Endothelial cell of umbilical vein (primary cell): Measurements from ENCODE around the gene WASL. TPM values are rescaled to one million over a fixed set of nuclear protein-coding genes. Genes with fewer than 3 reads are reported as not detected.

Experiments used
- BruUV-seq: library from RNA; stranded (reverse); fragments of 400-500 nt; replicated peaks from 2 replicates; lab custom pipeline; 2021; lab: Mats Ljungman, UMichigan
- CTCF ChIA-PET: fragments of 300-600, 350-600 bp; sonication (Branson Sonifier 250); formaldehyde crosslinking; loops from one replicate; lab custom pipeline; 2021; ENCODE audit warnings: antibody characterized with exemption, inconsistent platforms; lab: Charles Lee
- POLR2A ChIA-PET: fragments of 300-600, 350-600 bp; sonication (Branson Sonifier 250); formaldehyde crosslinking; loops from one replicate; lab custom pipeline; 2021; ENCODE audit warnings: antibody characterized with exemption, inconsistent platforms; lab: Charles Lee
- DNase-seq: peaks from one replicate; pipeline ENCODE4 v3.0.0-alpha.2; 2011; ENCODE audit warnings: low read depth, low spot score
- FAIRE-seq: peaks from 2 replicates; lab custom pipeline; 2011; peaks lifted over from hg19 to GRCh38; lab: Jason Lieb, UNC
- H2AFZ ChIP-seq: 2 replicates; pipeline ENCODE4 v1.6.0; 2012; ENCODE audit warnings: low read depth, low read length, control low read depth, inconsistent platforms
- H3K27ac ChIP-seq: 2 replicates; pipeline ENCODE4 v1.5.1; 2011; ENCODE audit warnings: low read depth, mild to moderate bottlenecking, control low read depth, low read length, moderate library complexity; ENCODE audit not compliant: insufficient read depth
- H3K27me3 ChIP-seq, 2 experiments: 2 replicates each; pipeline versions ENCODE4 v1.6.0 to v1.6.1; 2011; ENCODE audit warnings: low read length in 2 of 2, mixed read lengths in 1 of 2; ENCODE audit not compliant: control insufficient read depth in 2 of 2, insufficient read depth in 2 of 2
- H3K36me3 ChIP-seq, 2 experiments: 2 replicates in 1 of 2; 3 replicates in 1 of 2; pipeline ENCODE4 v1.5.1; 2011; ENCODE audit warnings: low read length in 2 of 2, mild to moderate bottlenecking in 1 of 2, moderate library complexity in 1 of 2; ENCODE audit not compliant: control insufficient read depth in 2 of 2, insufficient read depth in 2 of 2; ENCODE audit errors: extremely low read depth in 1 of 2
- H3K4me1 ChIP-seq: 3 replicates; pipeline ENCODE4 v1.5.1; 2011; ENCODE audit warnings: mild to moderate bottlenecking, low read length; ENCODE audit not compliant: control insufficient read depth, insufficient read depth; ENCODE audit errors: extremely low read depth
- H3K4me2 ChIP-seq: 2 replicates; pipeline ENCODE4 v1.6.1; 2011; ENCODE audit warnings: low read length, control low read depth, mixed read lengths; ENCODE audit not compliant: insufficient read depth
- H3K4me3 ChIP-seq, 3 experiments: fragments of 200-600 bp in 1 of 3; sonication (generic), shearing (Covaris generic) in 1 of 3; replicated peaks in 1 of 3; 2 replicates each; pipeline ENCODE4 v1.5.1; 2011 to 2016; ENCODE audit warnings: control low read depth in 3 of 3, low read length in 3 of 3, mild to moderate bottlenecking in 2 of 3, inconsistent platforms in 1 of 3, low read depth in 1 of 3, moderate library complexity in 1 of 3; ENCODE audit not compliant: insufficient read depth in 1 of 3
- H3K79me2 ChIP-seq: 2 replicates; pipeline ENCODE4 v1.6.0; 2012; ENCODE audit warnings: low read length, inconsistent platforms; ENCODE audit not compliant: control insufficient read depth, insufficient read depth
- H3K9ac ChIP-seq: replicated peaks from 2 replicates; pipeline ENCODE3; 2011; ENCODE audit warnings: low read length, control low read depth; ENCODE audit not compliant: insufficient read depth; ENCODE audit errors: extremely low read depth
- H3K9me1 ChIP-seq: replicated peaks from 3 replicates; pipeline ENCODE4 v1.6.0; 2011; ENCODE audit warnings: mild to moderate bottlenecking, low read length; ENCODE audit not compliant: control insufficient read depth, insufficient read depth; ENCODE audit errors: extremely low read depth
- H3K9me3 ChIP-seq: replicated peaks from 2 replicates; pipeline ENCODE4 v1.5.1; 2012; ENCODE audit warnings: low read length, inconsistent platforms; ENCODE audit not compliant: control insufficient read depth, insufficient read depth
- H4K20me1 ChIP-seq: replicated peaks from 2 replicates; pipeline ENCODE3; 2011; ENCODE audit warnings: mild to moderate bottlenecking, low read length; ENCODE audit not compliant: control insufficient read depth, insufficient read depth; ENCODE audit errors: extremely low read depth
- CTCF ChIP-seq, 2 donors: IDR thresholded peaks; 1 replicate in 1 of 2; 2 replicates in 1 of 2; pipeline ENCODE4 v1.5.1; 2011; ENCODE audit warnings: low read length in 2 of 2, mild to moderate bottlenecking in 2 of 2, moderate library complexity in 2 of 2, control low read depth in 1 of 2, inconsistent platforms in 1 of 2, low read depth in 1 of 2; ENCODE audit not compliant: insufficient read depth in 1 of 2; ENCODE audit errors: extremely low read depth in 1 of 2
- EZH2 ChIP-seq: IDR thresholded peaks from 2 replicates; pipeline ENCODE4 v1.6.1; 2012; ENCODE audit warnings: borderline replicate concordance, low read depth, mild to moderate bottlenecking, moderate library complexity, low read length, inconsistent platforms; ENCODE audit not compliant: severe bottlenecking
- FOS ChIP-seq: IDR thresholded peaks from 2 replicates; pipeline ENCODE4 v1.6.1; 2011; ENCODE audit warnings: mild to moderate bottlenecking, low read length, moderate library complexity, borderline replicate concordance; ENCODE audit not compliant: insufficient read depth
- GATA2 ChIP-seq: IDR thresholded peaks from 2 replicates; pipeline ENCODE4 v1.7.0; 2011; ENCODE audit warnings: low read depth, mild to moderate bottlenecking, moderate library complexity, mixed read lengths, low read length; ENCODE audit not compliant: insufficient read length, insufficient read depth
- JUN ChIP-seq: IDR thresholded peaks from 2 replicates; pipeline ENCODE4 v1.6.1; 2011; ENCODE audit warnings: borderline replicate concordance, low read depth; ENCODE audit not compliant: insufficient read length, insufficient read depth
- MAX ChIP-seq: IDR thresholded peaks from 2 replicates; pipeline ENCODE4 v1.6.1; 2011; ENCODE audit not compliant: insufficient read depth, insufficient read length
- MYC ChIP-seq: IDR thresholded peaks from one replicate; pipeline ENCODE4 v1.6.1; 2011; ENCODE audit warnings: mild to moderate bottlenecking, low read depth, low read length
- POLR2A ChIP-seq: IDR thresholded peaks from 2 replicates; pipeline ENCODE4 v1.6.1; 2012; ENCODE audit warnings: low read depth, mild to moderate bottlenecking, control low read depth, low read length
- POLR2AphosphoS5 ChIP-seq: IDR thresholded peaks from 2 replicates; pipeline ENCODE4 v1.6.1; 2012; ENCODE audit warnings: low read depth, mild to moderate bottlenecking, control low read depth, low read length, moderate library complexity; ENCODE audit not compliant: insufficient read depth
- dilution Hi-C: fragments of 300-500 bp; cut with MboI; formaldehyde crosslinking; loops from one replicate; pipeline ENCODE4 v1.15.0; 2019; ENCODE audit warnings: low sequenced_read_pairs; ENCODE audit not compliant: extremely low pct_ligation_motif_present
- intact Hi-C: fragments of 100-400 bp; cut with micrococcal nuclease; formaldehyde crosslinking; loops from one replicate; pipeline ENCODE4 v1.10.0; 2022
- polyA plus RNA-seq, 4 experiments: library from polyadenylated mRNA; depleted of rRNA in 3 of 4; stranded (reverse) in 3 of 4; unstranded in 1 of 4; fragments of >200 nt; gene quantifications; 2 replicates each; pipeline versions ENCODE4 v1.2.1 to v1.2.3, GENCODE V29; 2011 to 2012; ENCODE audit warnings: missing spikeins in 1 of 4
- total RNA-seq: library from RNA; stranded (reverse); gene quantifications from 2 replicates; pipeline ENCODE4 v1.2.3, GENCODE V29; 2021

The WASL gene
- total and polyA plus RNA-seq, 2 donors (not counting 3 experiments of a cell fraction or from before 2014, with no cell fraction given), result 5.2 to 24.0 TPM

GRCh38 chr7:123666492-123666891 is 82.3 kb downstream of the WASL start:
- FAIRE-seq (no peak), DNase-seq (no peak)
- Histone ChIP-seq H3K36me3 (no peaks in the 10 kb centered on the region), H3K27ac (no peak overlapping the region), H3K4me2 (no peak overlapping the region), H3K4me3 (no peak overlapping the region), H3K9me1 (no peaks in the 10 kb centered on the region), H3K9me3 (no peaks in the 10 kb centered on the region), H3K4me1 (no peaks in the 10 kb centered on the region), H2AFZ (no peak overlapping the region), H3K79me2 (no peaks in the 10 kb centered on the region), H3K27me3 (peaks cover 6 to 7% of the 10 kb centered on the region in 2 experiments), H3K9ac (no peak overlapping the region), H4K20me1 (no peaks in the 10 kb centered on the region)
- TF ChIP-seq CTCF (IDR thresholded peaks at IDR 0.05; ENCODE audit: extremely low read depth in 1 of 2, insufficient read depth in 1 of 2, low read depth in 1 of 2, low read length in 2 of 2) (no peak), MYC (no peak), MAX (no peak), FOS (no peak), POLR2AphosphoS5 (no peak), GATA2 (no peak), EZH2 (no peak), JUN (no peak), POLR2A (no peak)
- intact Hi-C loops, result no loop called here
- no TSS peak for BruUV-seq
- ChIA-PET CTCF (interaction anchor here (0.9 to 1.9 kb wide), 4 partner anchors 9 to 196 kb away, joined by 3 to 7 read pairs (median 4); no protein-coding TSS in a partner anchor), POLR2A (no interaction called here)
- dilution Hi-C loops, result no loop called here
